ENCODE measurements around the gene AFTPH.

Gene AFTPH, protein sequence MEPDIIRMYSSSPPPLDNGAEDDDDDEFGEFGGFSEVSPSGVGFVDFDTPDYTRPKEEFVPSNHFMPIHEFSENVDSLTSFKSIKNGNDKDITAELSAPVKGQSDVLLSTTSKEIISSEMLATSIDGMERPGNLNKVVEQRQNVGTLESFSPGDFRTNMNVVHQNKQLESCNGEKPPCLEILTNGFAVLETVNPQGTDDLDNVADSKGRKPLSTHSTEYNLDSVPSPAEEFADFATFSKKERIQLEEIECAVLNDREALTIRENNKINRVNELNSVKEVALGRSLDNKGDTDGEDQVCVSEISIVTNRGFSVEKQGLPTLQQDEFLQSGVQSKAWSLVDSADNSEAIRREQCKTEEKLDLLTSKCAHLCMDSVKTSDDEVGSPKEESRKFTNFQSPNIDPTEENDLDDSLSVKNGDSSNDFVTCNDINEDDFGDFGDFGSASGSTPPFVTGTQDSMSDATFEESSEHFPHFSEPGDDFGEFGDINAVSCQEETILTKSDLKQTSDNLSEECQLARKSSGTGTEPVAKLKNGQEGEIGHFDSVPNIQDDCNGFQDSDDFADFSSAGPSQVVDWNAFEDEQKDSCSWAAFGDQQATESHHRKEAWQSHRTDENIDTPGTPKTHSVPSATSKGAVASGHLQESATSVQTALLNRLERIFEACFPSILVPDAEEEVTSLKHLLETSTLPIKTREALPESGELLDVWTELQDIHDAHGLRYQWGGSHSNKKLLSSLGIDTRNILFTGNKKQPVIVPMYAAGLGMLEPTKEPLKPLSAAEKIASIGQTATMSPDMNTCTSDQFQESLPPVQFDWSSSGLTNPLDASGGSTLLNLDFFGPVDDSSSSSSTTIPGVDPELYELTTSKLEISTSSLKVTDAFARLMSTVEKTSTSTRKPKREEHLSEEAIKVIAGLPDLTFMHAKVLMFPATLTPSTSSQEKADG

DNA sequence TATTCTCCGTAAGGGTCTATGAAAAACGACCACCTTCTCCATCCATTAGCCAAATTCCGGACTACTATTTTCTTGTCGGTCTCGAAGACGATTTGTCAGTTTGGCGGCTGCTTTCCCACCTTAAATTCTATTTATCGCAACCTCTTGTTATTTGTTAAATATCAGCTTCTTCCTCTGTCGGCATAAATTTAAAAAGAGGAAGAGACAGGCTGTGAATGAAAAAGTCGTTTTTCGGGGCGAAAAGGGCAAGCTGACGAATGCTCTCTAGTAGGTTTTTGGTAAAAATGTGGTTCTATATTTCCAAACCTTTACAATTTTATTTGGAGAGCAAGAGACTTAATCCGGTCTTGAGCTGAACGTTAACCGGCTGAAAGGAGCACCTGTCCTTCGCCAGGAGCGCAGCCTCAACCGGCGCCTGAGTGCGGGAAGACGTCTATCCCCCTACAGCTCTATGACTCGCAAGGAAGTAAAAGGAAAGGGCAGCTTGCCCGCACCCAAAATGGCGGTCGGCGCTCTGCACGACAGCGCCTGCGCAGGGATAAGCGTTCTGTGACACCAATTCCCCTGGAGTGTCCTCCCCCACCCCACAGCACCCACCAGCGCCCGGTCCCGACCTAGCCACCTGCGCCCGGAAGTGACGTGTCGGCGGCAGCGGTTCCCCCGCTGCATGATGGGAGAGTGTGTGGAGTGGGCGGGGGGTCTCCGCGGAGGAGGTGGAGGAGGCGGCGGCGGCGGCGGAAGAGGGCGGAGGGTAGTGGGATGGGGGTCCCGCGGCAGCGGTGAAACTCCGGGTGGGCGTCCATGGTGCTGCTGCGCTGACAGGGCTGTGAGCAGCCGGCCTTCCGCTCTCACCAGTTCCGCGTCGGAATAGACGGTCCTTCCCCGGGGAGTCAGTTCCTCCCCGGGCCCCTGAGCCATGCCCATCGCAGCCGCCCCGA, at the start of gene AFTPH:
AFTPH (plus strand) TSS at position 663 of the 938 bp plus-strand sequence. CDS start 27,147 bp downstream, outside the sequence.
- Histone ChIP-seq H3K9me3 (ENCODE audit: control insufficient read depth in 2 of 2, low read length in 2 of 2) (no peaks in the 10 kb centered on the region), H3K9ac (ENCODE audit: low read depth in 1 of 2, low read length in 2 of 2) (peak within 1 kb of the TSS; percentile 92 to 96), H3K4me3 (ENCODE audit: low read length in 2 of 2) (peak within 1 kb of the TSS; percentile 97 to 98), H3K4me1 (ENCODE audit: control insufficient read depth in 2 of 2, insufficient read depth in 2 of 2, low read length in 2 of 2) (peaks cover 10 to 23% of the 10 kb centered on the region in 2 donors), H3K27ac (ENCODE audit: low read depth in 2 of 2, low read length in 2 of 2) (peak within 1 kb of the TSS; percentile 97 to 98), H3K27me3 (ENCODE audit: control insufficient read depth in 2 of 2, insufficient read depth in 2 of 2, low read length in 2 of 2) (no peaks in the 10 kb centered on the region), H3K36me3 (ENCODE audit: control insufficient read depth in 2 of 2, insufficient read depth in 2 of 2, low read length in 2 of 2) (no peaks in the 10 kb centered on the region)

DNA sequence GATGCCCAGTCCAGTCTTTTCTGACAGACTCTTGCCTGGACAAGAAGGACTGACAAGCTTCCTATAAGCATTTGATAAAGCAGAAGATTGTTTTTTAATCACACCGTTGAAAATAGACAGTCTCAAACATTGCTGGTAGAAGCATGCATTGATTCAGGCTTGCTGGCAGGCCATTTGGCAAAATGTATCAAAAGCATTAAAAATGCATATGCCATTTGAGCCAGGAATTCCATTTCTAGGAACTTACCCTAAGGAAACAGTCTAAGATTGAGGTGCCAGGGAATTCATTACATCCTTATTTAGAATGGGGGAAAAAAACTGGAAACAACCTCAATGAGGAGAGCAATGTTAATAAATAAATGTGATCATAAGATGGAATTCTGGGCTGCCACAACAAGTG, 49.5 kb upstream of the AFTPH start:
- H3K27me3 ChIP-seq (ENCODE audit: control insufficient read depth in 2 of 2, insufficient read depth in 2 of 2, low read length in 2 of 2): no peaks in the 10 kb centered on the region
- no peak overlapping the region for H3K9ac ChIP-seq (ENCODE audit: low read depth in 1 of 2, low read length in 2 of 2)
- H3K4me1 ChIP-seq (ENCODE audit: control insufficient read depth in 2 of 2, insufficient read depth in 2 of 2, low read length in 2 of 2): no peaks in the 10 kb centered on the region
- no peaks in the 10 kb centered on the region for H3K36me3 ChIP-seq (ENCODE audit: control insufficient read depth in 2 of 2, insufficient read depth in 2 of 2, low read length in 2 of 2)
- H3K9me3 ChIP-seq (ENCODE audit: control insufficient read depth in 2 of 2, low read length in 2 of 2): no peaks in the 10 kb centered on the region
- H3K4me3 ChIP-seq (ENCODE audit: low read length in 2 of 2): no peak overlapping the region
- H3K27ac ChIP-seq (ENCODE audit: low read depth in 2 of 2, low read length in 2 of 2): no peak overlapping the region

DNA sequence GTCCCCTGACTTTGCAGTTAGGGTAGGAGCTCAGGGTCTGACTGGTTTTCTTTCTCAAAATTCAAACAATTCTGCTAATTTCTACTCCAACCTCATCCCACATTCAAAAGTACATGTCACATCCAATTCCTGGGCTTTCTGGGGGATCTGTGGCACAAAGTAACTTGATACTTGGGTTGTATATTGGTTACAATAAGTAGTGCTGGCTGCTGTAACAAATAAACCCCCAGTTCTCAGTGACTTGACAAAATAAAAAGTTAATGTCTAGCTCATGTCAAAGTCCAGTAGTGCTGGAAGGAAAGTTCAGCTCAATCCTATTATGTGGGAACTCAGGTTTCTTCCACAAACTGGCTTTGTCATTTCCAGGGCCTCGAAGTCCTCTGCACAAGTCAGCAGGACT, 47.1 kb upstream of the AFTPH start:
- Histone ChIP-seq H3K4me3 (ENCODE audit: low read length in 2 of 2) (no peak overlapping the region), H3K9ac (ENCODE audit: low read depth in 1 of 2, low read length in 2 of 2) (no peak overlapping the region), H3K27ac (ENCODE audit: low read depth in 2 of 2, low read length in 2 of 2) (no peak overlapping the region), H3K9me3 (ENCODE audit: control insufficient read depth in 2 of 2, low read length in 2 of 2) (no peaks in the 10 kb centered on the region), H3K27me3 (ENCODE audit: control insufficient read depth in 2 of 2, insufficient read depth in 2 of 2, low read length in 2 of 2) (no peaks in the 10 kb centered on the region), H3K4me1 (ENCODE audit: control insufficient read depth in 2 of 2, insufficient read depth in 2 of 2, low read length in 2 of 2) (no peaks in the 10 kb centered on the region), H3K36me3 (ENCODE audit: control insufficient read depth in 2 of 2, insufficient read depth in 2 of 2, low read length in 2 of 2) (no peaks in the 10 kb centered on the region)

DNA sequence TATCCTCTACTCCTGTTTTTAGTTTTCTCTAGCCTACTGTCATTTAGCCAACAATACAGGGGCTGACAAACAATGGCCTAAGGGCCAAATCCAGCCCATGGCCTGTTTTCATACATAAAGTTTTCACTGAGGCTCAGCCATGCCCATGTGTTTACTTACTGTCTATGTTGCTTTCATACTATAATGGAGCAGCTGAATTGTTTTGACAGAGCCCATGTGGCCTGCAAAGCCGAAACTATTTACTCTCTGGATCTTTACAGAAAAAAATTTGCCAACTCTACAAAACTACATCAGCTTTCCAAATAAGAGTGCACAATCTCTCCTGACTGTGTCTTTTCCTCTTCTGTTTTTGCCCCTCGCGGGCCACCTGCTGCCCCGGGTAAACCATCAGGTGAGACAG, 46.1 kb upstream of the AFTPH start:
- H3K4me1 ChIP-seq (ENCODE audit: control insufficient read depth in 2 of 2, insufficient read depth in 2 of 2, low read length in 2 of 2): no peaks in the 10 kb centered on the region
- H3K36me3 ChIP-seq (ENCODE audit: control insufficient read depth in 2 of 2, insufficient read depth in 2 of 2, low read length in 2 of 2): no peaks in the 10 kb centered on the region
- no peaks in the 10 kb centered on the region for H3K27me3 ChIP-seq (ENCODE audit: control insufficient read depth in 2 of 2, insufficient read depth in 2 of 2, low read length in 2 of 2)
- no peak overlapping the region for H3K9ac ChIP-seq (ENCODE audit: low read depth in 1 of 2, low read length in 2 of 2)
- H3K9me3 ChIP-seq (ENCODE audit: control insufficient read depth in 2 of 2, low read length in 2 of 2): no peaks in the 10 kb centered on the region
- no peak overlapping the region for H3K27ac ChIP-seq (ENCODE audit: low read depth in 2 of 2, low read length in 2 of 2)
- H3K4me3 ChIP-seq (ENCODE audit: low read length in 2 of 2): no peak overlapping the region

DNA sequence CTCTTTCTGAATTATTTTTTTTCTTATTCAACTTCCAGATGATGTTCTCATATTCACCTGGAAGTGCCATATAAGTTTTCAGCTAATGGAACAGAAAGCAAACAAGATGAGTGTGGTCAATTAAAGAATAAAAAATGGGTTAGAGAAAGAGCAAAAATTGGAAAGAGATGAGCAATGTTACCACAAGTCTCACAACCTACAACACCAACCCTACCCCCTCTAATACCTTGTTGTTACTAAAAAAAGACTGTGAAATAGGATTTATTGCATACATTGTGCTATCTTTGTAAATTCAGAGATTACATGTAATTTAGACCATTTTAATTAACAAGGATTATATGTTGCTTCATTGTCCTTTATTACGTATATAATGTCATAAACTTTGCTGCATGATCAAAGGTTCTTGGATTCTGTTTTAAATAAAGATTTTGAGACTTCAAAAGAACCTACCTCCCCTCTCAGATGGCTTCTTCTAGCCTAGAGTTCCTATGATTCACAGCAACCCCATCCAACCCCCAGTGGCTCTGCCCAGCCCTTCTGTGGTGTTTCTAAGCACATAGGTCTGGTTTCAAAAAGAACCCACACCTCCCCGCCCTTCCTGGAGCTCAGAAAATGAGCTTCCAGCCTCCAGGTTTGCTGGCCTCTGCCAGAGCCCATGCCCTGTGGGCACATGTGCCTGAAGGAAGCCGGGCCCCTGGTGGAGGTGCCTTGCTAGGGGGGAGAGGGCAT, 45.5 kb upstream of the AFTPH start:
- Histone ChIP-seq H3K9me3 (ENCODE audit: control insufficient read depth in 2 of 2, low read length in 2 of 2) (no peaks in the 10 kb centered on the region), H3K4me1 (ENCODE audit: control insufficient read depth in 2 of 2, insufficient read depth in 2 of 2, low read length in 2 of 2) (no peaks in the 10 kb centered on the region), H3K27me3 (ENCODE audit: control insufficient read depth in 2 of 2, insufficient read depth in 2 of 2, low read length in 2 of 2) (no peaks in the 10 kb centered on the region), H3K27ac (ENCODE audit: low read depth in 2 of 2, low read length in 2 of 2) (no peak overlapping the region), H3K9ac (ENCODE audit: low read depth in 1 of 2, low read length in 2 of 2) (no peak overlapping the region), H3K36me3 (ENCODE audit: control insufficient read depth in 2 of 2, insufficient read depth in 2 of 2, low read length in 2 of 2) (no peaks in the 10 kb centered on the region), H3K4me3 (ENCODE audit: low read length in 2 of 2) (no peak overlapping the region)

DNA sequence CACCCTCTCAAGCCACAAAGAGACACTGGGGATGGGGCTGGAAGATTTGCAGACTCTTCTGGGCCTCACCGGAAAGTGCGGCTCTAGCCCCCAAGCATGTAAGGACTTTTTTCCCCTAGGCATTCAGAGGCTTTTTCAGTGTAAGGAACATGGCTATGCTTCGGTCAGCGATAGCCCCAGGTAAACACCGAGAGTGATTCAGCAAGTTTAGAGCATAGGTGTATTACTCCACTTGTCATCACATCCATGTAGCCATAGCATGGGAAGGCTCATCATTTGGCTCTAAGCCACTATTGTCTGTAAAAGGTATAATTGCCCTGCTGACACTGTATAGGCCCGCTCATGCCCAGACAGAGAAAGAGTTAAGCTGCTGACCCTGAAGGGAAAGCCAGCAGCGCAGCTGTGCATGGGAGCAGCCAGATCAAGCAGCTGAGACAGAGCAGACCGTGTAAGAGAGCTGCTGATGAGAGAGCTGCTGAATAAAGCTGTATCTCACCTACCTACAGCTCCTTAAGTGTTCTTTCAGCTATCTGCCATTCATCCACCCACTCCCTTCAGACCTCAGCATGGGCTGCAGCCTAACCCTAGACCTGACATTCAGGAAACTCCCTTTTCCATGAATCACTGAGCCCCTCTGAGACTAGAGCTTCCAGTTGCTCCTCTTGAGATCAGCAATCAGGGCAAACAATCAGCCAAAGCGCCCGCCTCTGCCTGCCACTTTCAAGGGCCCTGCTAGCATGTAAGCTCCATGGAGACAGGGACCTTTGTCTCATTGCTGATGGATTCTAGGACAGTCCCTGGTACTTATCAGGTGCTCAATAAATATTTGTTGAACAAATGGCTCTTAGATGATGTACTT, 44.6 kb upstream of the AFTPH start:
- H3K36me3 ChIP-seq (ENCODE audit: control insufficient read depth in 2 of 2, insufficient read depth in 2 of 2, low read length in 2 of 2): no peaks in the 10 kb centered on the region
- no peak overlapping the region for H3K27ac ChIP-seq (ENCODE audit: low read depth in 2 of 2, low read length in 2 of 2)
- H3K9ac ChIP-seq (ENCODE audit: low read depth in 1 of 2, low read length in 2 of 2): no peak overlapping the region
- H3K4me1 ChIP-seq (ENCODE audit: control insufficient read depth in 2 of 2, insufficient read depth in 2 of 2, low read length in 2 of 2): no peaks in the 10 kb centered on the region
- no peak overlapping the region for H3K4me3 ChIP-seq (ENCODE audit: low read length in 2 of 2)
- no peaks in the 10 kb centered on the region for H3K27me3 ChIP-seq (ENCODE audit: control insufficient read depth in 2 of 2, insufficient read depth in 2 of 2, low read length in 2 of 2)
- no peaks in the 10 kb centered on the region for H3K9me3 ChIP-seq (ENCODE audit: control insufficient read depth in 2 of 2, low read length in 2 of 2)

DNA sequence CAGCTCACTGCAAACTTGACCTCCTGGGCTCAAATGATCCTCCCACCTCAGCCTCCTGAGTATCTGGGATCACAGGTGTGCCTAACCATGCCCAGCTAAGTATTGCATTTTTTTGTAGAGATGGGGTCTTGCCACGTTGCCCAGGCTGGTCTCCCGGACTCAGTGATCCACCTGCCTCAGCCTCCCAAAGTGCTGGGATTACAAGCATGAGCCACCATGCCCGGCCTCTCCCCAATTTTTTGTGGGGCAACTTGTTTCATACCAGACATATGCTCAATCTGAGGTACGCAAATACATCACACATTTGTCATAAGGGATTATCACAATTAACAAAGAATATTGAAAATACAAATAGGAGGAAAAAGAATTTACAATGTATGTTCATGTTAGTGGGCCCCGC, 42.5 kb upstream of the AFTPH start:
- Histone ChIP-seq H3K27ac (ENCODE audit: low read depth in 2 of 2, low read length in 2 of 2) (no peak overlapping the region), H3K9me3 (ENCODE audit: control insufficient read depth in 2 of 2, low read length in 2 of 2) (no peaks in the 10 kb centered on the region), H3K27me3 (ENCODE audit: control insufficient read depth in 2 of 2, insufficient read depth in 2 of 2, low read length in 2 of 2) (no peaks in the 10 kb centered on the region), H3K4me1 (ENCODE audit: control insufficient read depth in 2 of 2, insufficient read depth in 2 of 2, low read length in 2 of 2) (peaks cover 0 to 4% of the 10 kb centered on the region in 2 donors), H3K9ac (ENCODE audit: low read depth in 1 of 2, low read length in 2 of 2) (no peak overlapping the region), H3K4me3 (ENCODE audit: low read length in 2 of 2) (no peak overlapping the region), H3K36me3 (ENCODE audit: control insufficient read depth in 2 of 2, insufficient read depth in 2 of 2, low read length in 2 of 2) (no peaks in the 10 kb centered on the region)

DNA sequence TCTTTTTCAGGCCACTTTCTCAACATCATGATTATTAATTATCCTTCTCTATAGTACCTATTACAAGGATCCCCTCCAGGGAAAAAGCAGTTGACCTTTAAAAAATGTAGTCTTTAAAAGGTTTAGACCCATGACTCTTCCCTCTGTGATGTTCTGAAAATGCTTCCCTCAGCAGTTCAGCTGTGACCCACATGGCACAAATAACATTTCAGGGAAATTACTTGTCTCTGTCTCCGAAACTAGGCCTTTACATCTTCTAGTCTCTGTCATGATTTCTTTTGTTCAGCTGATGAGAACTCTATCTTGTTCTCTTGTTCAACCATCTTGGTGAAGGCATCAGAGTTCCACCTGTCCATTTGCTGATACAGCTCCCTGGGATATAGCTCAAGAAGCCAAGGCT, 41.9 kb upstream of the AFTPH start:
- Histone ChIP-seq H3K27me3 (ENCODE audit: control insufficient read depth in 2 of 2, insufficient read depth in 2 of 2, low read length in 2 of 2) (no peaks in the 10 kb centered on the region), H3K36me3 (ENCODE audit: control insufficient read depth in 2 of 2, insufficient read depth in 2 of 2, low read length in 2 of 2) (no peaks in the 10 kb centered on the region), H3K4me1 (ENCODE audit: control insufficient read depth in 2 of 2, insufficient read depth in 2 of 2, low read length in 2 of 2) (peaks cover 0 to 4% of the 10 kb centered on the region in 2 donors), H3K9ac (ENCODE audit: low read depth in 1 of 2, low read length in 2 of 2) (no peak overlapping the region), H3K27ac (ENCODE audit: low read depth in 2 of 2, low read length in 2 of 2) (no peak overlapping the region), H3K9me3 (ENCODE audit: control insufficient read depth in 2 of 2, low read length in 2 of 2) (no peaks in the 10 kb centered on the region), H3K4me3 (ENCODE audit: low read length in 2 of 2) (no peak overlapping the region)

Measured in mucosa of rectum (tissue), 2 donors.